Gastrocnemius medialis (tissue), 4 donors: ENCODE results near the gene LAMP1. TPM values are rescaled to one million over a fixed set of nuclear protein-coding genes. Genes with fewer than 3 reads are reported as not detected.
"Not testable (repeated sequence)": the region's sequence is repeated elsewhere in the genome, so short reads cannot be mapped to it uniquely, and the experiment has no call there.

ENCODE experiments used
- ATAC-seq, 2 donors: fragments of 150-250 bp; one replicate each; pipeline ENCODE4 v1.9.1; 2016
- DNase-seq, 2 donors: peaks; one replicate each; pipeline ENCODE4 v3.0.0-alpha.2; 2019
- H3K27ac ChIP-seq, 4 donors: fragments of 200-600 bp; sonication (generic); 1 replicate in 1 of 4; 2 replicates in 3 of 4; pipeline ENCODE4 v1.5.1; 2016 to 2018; ENCODE audit warnings: mild to moderate bottlenecking in 2 of 4, moderate library complexity in 1 of 4
- H3K27me3 ChIP-seq, 3 donors: fragments of 200-600 bp; sonication (generic) in 2 of 3; 1 replicate in 1 of 3; 2 replicates in 2 of 3; pipeline versions ENCODE4 v1.5.1 to v1.6.0; 2016 to 2019; ENCODE audit warnings: mild to moderate bottlenecking in 1 of 3, moderate library complexity in 1 of 3
- H3K36me3 ChIP-seq, 2 donors: fragments of 200-600 bp; sonication (generic) in 1 of 2; one replicate each; pipeline ENCODE4 v1.5.1; 2017 to 2018
- H3K4me1 ChIP-seq, 2 donors: fragments of 200-600 bp; sonication (generic) in 1 of 2; one replicate each; pipeline ENCODE4 v1.5.1; 2016 to 2017; ENCODE audit warnings: mild to moderate bottlenecking in 2 of 2
- H3K4me3 ChIP-seq, 4 donors: fragments of 200-600 bp; sonication (generic) in 3 of 4; 1 replicate in 1 of 4; 2 replicates in 3 of 4; pipeline ENCODE4 v1.5.1; 2016 to 2019; ENCODE audit warnings: mild to moderate bottlenecking in 2 of 4
- H3K9me3 ChIP-seq, 3 donors: fragments of 200-600 bp; sonication (generic) in 2 of 3; 1 replicate in 1 of 3; 2 replicates in 2 of 3; pipeline ENCODE4 v1.5.1; 2016 to 2019
- POLR2A ChIP-seq, 2 donors: fragments of 450-650 bp; IDR thresholded peaks; one replicate each; pipeline ENCODE4 v1.6.1; 2017; ENCODE audit warnings: antibody characterized with exemption in 2 of 2, mild to moderate bottlenecking in 2 of 2, moderate library complexity in 2 of 2
- in situ Hi-C, 4 donors: fragments of 200-750 bp; cut with MboI; loops; one replicate each; pipeline versions ENCODE4 v1.15.0 to v1.8.0; 2017; ENCODE audit warnings: low sequenced_read_pairs in 4 of 4
- intact Hi-C: fragments of 100-400 bp; cut with DNase I; formaldehyde crosslinking; loops from one replicate; pipeline ENCODE4 v1.15.1; 2023; ENCODE audit warnings: low total_unique reads
- total RNA-seq, 4 donors: library from RNA; depleted of rRNA; stranded (reverse); fragments of >200 nt; gene quantifications; one replicate each; pipeline versions ENCODE4 v1.1.0 to v1.2.3, GENCODE V29; 2016
- TF ChIP-seq, protein P1 (sequence below), 5 experiments: fragments of 450-650 bp in 3 of 5; fragments of 200-600 bp in 2 of 5; sonication (generic) in 2 of 5; IDR thresholded peaks in 4 of 5; conservative IDR thresholded peaks in 1 of 5; 1 replicate in 4 of 5; 2 replicates in 1 of 5; pipeline ENCODE4 v1.5.1; 2016 to 2019; ENCODE audit warnings: antibody characterized with exemption in 5 of 5, mild to moderate bottlenecking in 3 of 5, moderate library complexity in 3 of 5

Gene LAMP1
- total RNA-seq, 4 donors from 2014 or later = 36.4 to 80.9 (median 66.9) TPM

- Histone ChIP-seq H3K4me3 (no peak overlapping the region), H3K27ac (no peak overlapping the region), H3K9me3 (no peaks in the 10 kb centered on the region), H3K4me1 (no peaks in the 10 kb centered on the region), H3K27me3 (no peaks in the 10 kb centered on the region), H3K36me3 (peaks cover 0 to 18% of the 10 kb centered on the region in 2 donors)
- intact Hi-C loops = no loop called here
- no peak for DNase-seq
- in situ Hi-C loops = no loop called here
- no peak for TF ChIP-seq POLR2A (IDR thresholded peaks at IDR 0.05)
- TF ChIP-seq, protein P1, sequence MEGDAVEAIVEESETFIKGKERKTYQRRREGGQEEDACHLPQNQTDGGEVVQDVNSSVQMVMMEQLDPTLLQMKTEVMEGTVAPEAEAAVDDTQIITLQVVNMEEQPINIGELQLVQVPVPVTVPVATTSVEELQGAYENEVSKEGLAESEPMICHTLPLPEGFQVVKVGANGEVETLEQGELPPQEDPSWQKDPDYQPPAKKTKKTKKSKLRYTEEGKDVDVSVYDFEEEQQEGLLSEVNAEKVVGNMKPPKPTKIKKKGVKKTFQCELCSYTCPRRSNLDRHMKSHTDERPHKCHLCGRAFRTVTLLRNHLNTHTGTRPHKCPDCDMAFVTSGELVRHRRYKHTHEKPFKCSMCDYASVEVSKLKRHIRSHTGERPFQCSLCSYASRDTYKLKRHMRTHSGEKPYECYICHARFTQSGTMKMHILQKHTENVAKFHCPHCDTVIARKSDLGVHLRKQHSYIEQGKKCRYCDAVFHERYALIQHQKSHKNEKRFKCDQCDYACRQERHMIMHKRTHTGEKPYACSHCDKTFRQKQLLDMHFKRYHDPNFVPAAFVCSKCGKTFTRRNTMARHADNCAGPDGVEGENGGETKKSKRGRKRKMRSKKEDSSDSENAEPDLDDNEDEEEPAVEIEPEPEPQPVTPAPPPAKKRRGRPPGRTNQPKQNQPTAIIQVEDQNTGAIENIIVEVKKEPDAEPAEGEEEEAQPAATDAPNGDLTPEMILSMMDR (IDR thresholded peaks at IDR 0.05 in 4 of 5, conservative IDR thresholded peaks at IDR 0.05 in 1 of 5) = no peak
- ATAC-seq = no peak
Measured at GRCh38 chr13:113345486-113345885, 48.4 kb downstream of the LAMP1 start.

- H3K4me3 ChIP-seq, in situ Hi-C loops, H3K9me3 ChIP-seq, H3K27ac ChIP-seq, H3K27me3 ChIP-seq, DNase-seq, ATAC-seq, intact Hi-C loops, H3K4me1 ChIP-seq: not testable (repeated sequence)
- H3K36me3 ChIP-seq = peaks cover 0 to 20% of the 10 kb centered on the region in 2 donors
Measured at GRCh38 chr13:113347736-113348225, 50.7 kb downstream of the LAMP1 start.

DNA sequence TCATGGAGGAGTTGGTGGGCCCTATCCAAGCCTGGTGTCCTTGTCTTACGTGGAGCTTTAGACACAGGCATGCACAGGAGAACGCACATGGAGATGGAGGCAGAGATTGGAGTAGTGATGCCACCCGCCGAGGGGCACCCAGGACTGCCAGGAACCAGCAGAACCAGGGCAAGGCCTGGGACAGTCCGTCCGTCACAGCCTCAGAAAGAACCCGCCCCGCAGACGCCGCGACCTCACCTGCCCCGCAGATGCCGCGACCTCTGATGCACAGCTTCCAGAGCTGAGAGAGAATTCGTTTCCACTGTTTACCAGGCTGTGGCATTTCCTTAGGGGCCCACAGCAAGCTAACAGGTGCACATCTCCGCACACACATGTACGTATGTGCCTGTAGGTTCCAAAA, 51.6 kb downstream of the LAMP1 start:
- H3K9me3 ChIP-seq = no peaks in the 10 kb centered on the region
- no peaks in the 10 kb centered on the region for H3K27me3 ChIP-seq
- intact Hi-C loops = no loop called here
- TF ChIP-seq, protein P1 (IDR thresholded peaks at IDR 0.05 in 4 of 5, conservative IDR thresholded peaks at IDR 0.05 in 1 of 5) = no peak
- no peak for TF ChIP-seq POLR2A (IDR thresholded peaks at IDR 0.05)
- no peak overlapping the region for H3K27ac ChIP-seq
- DNase-seq = no peak
- H3K36me3 ChIP-seq = peaks cover 0 to 12% of the 10 kb centered on the region in 2 donors
- ATAC-seq = no peak
- H3K4me3 ChIP-seq = no peak overlapping the region
- H3K4me1 ChIP-seq = peaks cover 0 to 9% of the 10 kb centered on the region in 2 donors
- in situ Hi-C loops = no loop called here

- in situ Hi-C loops (no loop called here), intact Hi-C loops (no loop called here)
- Histone ChIP-seq H3K9me3 (no peaks in the 10 kb centered on the region), H3K4me1 (peaks cover 0 to 9% of the 10 kb centered on the region in 2 donors), H3K27ac (no peak overlapping the region), H3K36me3 (peaks cover 0 to 10% of the 10 kb centered on the region in 2 donors), H3K4me3 (no peak overlapping the region), H3K27me3 (no peaks in the 10 kb centered on the region)
- ATAC-seq = no peak
- TF ChIP-seq, protein P1 (IDR thresholded peaks at IDR 0.05 in 4 of 5, conservative IDR thresholded peaks at IDR 0.05 in 1 of 5) = no peak
- no peak for TF ChIP-seq POLR2A (IDR thresholded peaks at IDR 0.05)
- no peak for DNase-seq
Measured at GRCh38 chr13:113349050-113349449, 52.0 kb downstream of the LAMP1 start.

- Histone ChIP-seq H3K27ac (no peak overlapping the region), H3K27me3 (no peaks in the 10 kb centered on the region), H3K9me3 (no peaks in the 10 kb centered on the region), H3K36me3 (peaks cover 0 to 10% of the 10 kb centered on the region in 2 donors), H3K4me3 (no peak overlapping the region), H3K4me1 (peaks cover 0 to 9% of the 10 kb centered on the region in 2 donors)
- DNase-seq (no peak), ATAC-seq (no peak)
- intact Hi-C loops (no loop called here), in situ Hi-C loops (no loop called here)
- no peak for TF ChIP-seq POLR2A (IDR thresholded peaks at IDR 0.05)
- TF ChIP-seq, protein P1 (IDR thresholded peaks at IDR 0.05 in 4 of 5, conservative IDR thresholded peaks at IDR 0.05 in 1 of 5) = no peak
Measured at GRCh38 chr13:113349491-113349890, 52.5 kb downstream of the LAMP1 start.
